Measurements from ENCODE around the gene LIG4.

LIG4 gene

DNA sequence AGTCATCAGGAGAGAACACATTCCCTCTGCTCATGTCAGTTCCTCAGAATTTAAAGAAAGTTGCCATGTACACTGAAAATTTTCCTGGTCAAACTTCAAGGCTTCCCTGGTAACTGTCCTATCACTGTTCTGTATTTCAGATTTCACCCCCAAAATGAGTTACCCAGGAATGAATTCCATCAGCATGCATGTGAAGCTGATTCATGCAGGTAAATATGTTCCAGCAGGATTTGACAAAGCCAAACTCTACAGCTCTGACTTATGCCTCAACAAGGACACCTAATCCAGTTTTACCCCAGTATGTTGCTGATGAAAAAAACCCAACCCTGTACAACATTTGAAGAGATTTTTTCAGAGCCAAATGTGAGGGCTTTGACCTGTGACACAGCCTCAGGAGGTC lies 21.5 kb downstream of the LIG4 start:
- no peak for DNase-seq

DNA sequence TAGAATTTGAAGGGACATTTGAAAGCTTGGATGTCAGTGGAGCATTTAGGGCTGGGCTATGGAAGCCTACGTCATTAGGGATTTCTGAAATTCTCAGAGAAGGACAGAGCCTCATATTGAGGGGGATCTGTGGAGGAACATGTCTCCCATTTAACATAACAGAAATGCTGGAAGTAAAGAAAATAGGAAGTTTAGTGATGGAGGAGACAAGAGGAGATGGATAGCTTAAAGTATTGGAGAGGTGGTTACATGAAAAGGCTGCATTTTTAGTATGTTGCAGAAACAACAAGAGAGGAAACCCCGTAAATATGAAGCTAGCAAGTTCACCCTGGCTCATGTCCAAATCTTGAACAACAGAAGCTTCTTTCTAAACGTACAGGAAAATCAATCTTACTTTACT lies 24.4 kb downstream of the LIG4 start:
- DNase-seq, result no peak

DNA sequence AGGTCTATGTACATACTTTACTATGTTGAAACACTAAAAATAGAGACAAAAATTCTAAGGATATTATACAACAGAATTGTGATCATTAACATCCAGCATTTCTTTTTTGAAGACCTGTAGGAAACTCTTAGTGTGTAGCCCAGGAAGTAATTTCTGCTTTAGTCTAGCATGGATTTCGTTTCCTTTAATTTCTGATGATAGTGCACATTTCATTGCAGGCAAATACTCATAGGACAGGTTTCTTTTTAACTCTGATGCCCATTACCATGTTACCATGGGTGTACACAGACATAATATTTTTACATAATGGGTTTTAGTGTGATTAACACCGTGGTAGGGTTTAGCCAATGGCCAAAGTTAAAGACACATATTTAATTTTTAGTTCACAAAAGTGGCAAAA lies 27.1 kb downstream of the LIG4 start:
- no peak for DNase-seq

GRCh38 chr13:108185223-108185622 lies 30.1 kb downstream of the LIG4 start:
- DNase-seq, result no peak

DNA sequence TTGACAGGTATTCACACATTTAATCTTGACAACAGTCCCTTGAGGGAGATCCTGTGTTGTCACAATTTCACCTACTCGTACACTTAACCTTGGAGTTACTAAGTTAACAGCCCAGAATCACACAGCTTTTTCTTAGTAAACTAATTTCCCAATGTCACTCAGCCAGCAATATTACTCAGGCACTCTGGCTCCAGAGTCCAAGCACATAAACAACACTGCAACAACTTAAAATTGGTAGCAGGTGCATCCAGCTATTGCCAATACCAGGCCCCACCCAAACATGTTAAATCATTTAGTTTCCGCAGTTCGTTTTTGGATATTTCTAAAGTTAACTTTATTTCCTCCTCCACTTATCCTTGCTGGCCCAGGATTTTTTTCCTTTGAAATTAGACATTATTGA lies 32.7 kb downstream of the LIG4 start:
- DNase-seq, result no peak

- no peak for DNase-seq
Observed at GRCh38 chr13:108178078-108178477, 37.3 kb downstream of the LIG4 start.

- DNase-seq, result no peak
Observed at GRCh38 chr13:108176685-108177274, 38.6 kb downstream of the LIG4 start.

GRCh38 chr13:108168929-108169328 lies 46.4 kb downstream of the LIG4 start:
- no peak for DNase-seq

DNA sequence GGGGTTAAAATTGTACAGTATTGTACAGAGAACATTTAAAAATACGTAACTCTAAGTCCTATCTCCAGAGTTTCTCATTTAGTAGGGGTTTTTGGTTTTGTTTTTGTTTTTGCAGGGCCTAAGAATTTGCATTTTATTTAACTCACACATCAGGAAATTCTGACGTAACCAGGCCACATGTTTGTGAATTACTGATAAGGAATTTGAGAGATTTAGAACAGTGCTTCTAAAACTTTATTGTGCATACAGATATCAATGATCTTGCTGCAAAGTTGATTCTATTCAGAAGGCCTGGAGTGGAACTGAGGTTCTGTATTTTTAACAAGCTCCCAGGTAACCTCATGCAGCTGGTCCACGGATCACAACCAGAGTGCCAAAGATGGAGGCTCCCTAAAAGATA lies 49.3 kb downstream of the LIG4 start:
- DNase-seq, result no peak

DNA sequence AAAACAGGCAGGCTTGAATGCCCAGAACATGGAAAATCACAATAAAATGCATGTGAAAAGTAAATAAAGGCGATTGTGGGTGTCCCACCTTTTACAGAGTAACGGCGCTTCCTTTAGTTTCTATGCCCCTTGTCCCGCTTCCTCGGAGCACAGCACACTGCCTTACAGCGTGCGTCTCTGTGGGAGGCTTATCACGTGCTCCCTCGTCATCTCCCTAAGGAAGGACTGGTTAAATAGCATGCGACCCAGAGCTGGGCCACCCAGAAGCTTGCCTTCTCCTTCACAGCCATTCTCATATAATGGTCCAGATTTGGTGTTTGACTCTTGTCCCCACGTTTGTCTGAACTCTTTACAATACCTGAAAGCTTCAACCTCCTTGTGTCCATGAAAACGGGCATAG lies 56.6 kb downstream of the LIG4 start:
- no peak for DNase-seq
